Liver (tissue), 9 donors: ENCODE data around the gene TDRD7. TPM values are rescaled to one million over a fixed set of nuclear protein-coding genes. Genes with fewer than 3 reads are reported as not detected.

Source experiments
- DNase-seq: peaks from one replicate; pipeline ENCODE4 v3.0.0-alpha.2; 2017; ENCODE audit warnings: low spot score
- H3K27ac ChIP-seq, 2 donors: one replicate each; pipeline ENCODE4 v1.7.0; 2013; ENCODE audit warnings: inconsistent platforms in 2 of 2, low read length in 2 of 2, control low read depth in 1 of 2, low read depth in 1 of 2, mild to moderate bottlenecking in 1 of 2
- H3K27me3 ChIP-seq, 4 donors: one replicate each; pipeline versions ENCODE4 v1.6.1 to v1.7.0; 2013; ENCODE audit warnings: low read length in 3 of 4, inconsistent platforms in 1 of 4, mild to moderate bottlenecking in 1 of 4, moderate library complexity in 1 of 4; ENCODE audit not compliant: control insufficient read depth in 4 of 4, insufficient read depth in 4 of 4
- H3K36me3 ChIP-seq, 4 donors: one replicate each; pipeline versions ENCODE4 v1.6.1 to v1.7.0; 2013; ENCODE audit warnings: low read length in 3 of 4, mild to moderate bottlenecking in 3 of 4, low read depth in 1 of 4, moderate library complexity in 1 of 4; ENCODE audit not compliant: control insufficient read depth in 4 of 4, insufficient read depth in 3 of 4
- H3K4me1 ChIP-seq, 4 donors: one replicate each; pipeline versions ENCODE4 v1.6.1 to v1.7.0; 2013; ENCODE audit warnings: low read length in 3 of 4, mild to moderate bottlenecking in 3 of 4, moderate library complexity in 1 of 4; ENCODE audit not compliant: control insufficient read depth in 4 of 4, insufficient read depth in 4 of 4
- H3K4me3 ChIP-seq, 3 donors: one replicate each; pipeline versions ENCODE4 v1.6.1 to v1.7.0; 2013; ENCODE audit warnings: low read length in 3 of 3, control low read depth in 1 of 3, low read depth in 1 of 3, mild to moderate bottlenecking in 1 of 3
- H3K9ac ChIP-seq, 2 donors: one replicate each; pipeline ENCODE4 v1.7.0; 2013; ENCODE audit warnings: low read length in 2 of 2, mild to moderate bottlenecking in 2 of 2, moderate library complexity in 2 of 2, control low read depth in 1 of 2, low read depth in 1 of 2
- H3K9me3 ChIP-seq, 4 donors: one replicate each; pipeline versions ENCODE4 v1.6.1 to v1.7.0; 2013; ENCODE audit warnings: low read length in 3 of 4; ENCODE audit not compliant: control insufficient read depth in 4 of 4
- ATF3 ChIP-seq: IDR thresholded peaks from 2 replicates; pipeline ENCODE4 v1.6.1; 2016; ENCODE audit warnings: antibody characterized with exemption
- CTCF ChIP-seq: fragments of 150-350 bp; IDR thresholded peaks from 2 replicates; pipeline ENCODE4 v1.5.1; 2017; ENCODE audit warnings: improper control_type of control experiment, low read depth, low read length; ENCODE audit not compliant: missing input control
- EGR1 ChIP-seq, 2 donors: IDR thresholded peaks; 2 replicates each; pipeline ENCODE4 v1.6.1; 2016 to 2018; ENCODE audit warnings: antibody characterized with exemption in 2 of 2, low read depth in 2 of 2
- FOXA1 ChIP-seq: IDR thresholded peaks from 2 replicates; pipeline ENCODE4 v1.6.1; 2016; ENCODE audit warnings: antibody characterized with exemption
- FOXA2 ChIP-seq: IDR thresholded peaks from 2 replicates; pipeline ENCODE4 v1.6.1; 2016; ENCODE audit warnings: antibody characterized with exemption
- GABPA ChIP-seq, 2 donors: IDR thresholded peaks in 1 of 2; conservative IDR thresholded peaks in 1 of 2; 2 replicates each; pipeline ENCODE4 v1.6.1; 2016; ENCODE audit warnings: antibody characterized with exemption in 2 of 2, mild to moderate bottlenecking in 1 of 2, moderate library complexity in 1 of 2
- HNF4A ChIP-seq, 2 donors: conservative IDR thresholded peaks; 2 replicates each; pipeline ENCODE4 v1.6.1; 2016; ENCODE audit warnings: antibody characterized with exemption in 2 of 2, mild to moderate bottlenecking in 2 of 2
- HNF4G ChIP-seq: IDR thresholded peaks from 2 replicates; pipeline ENCODE4 v1.6.1; 2016; ENCODE audit warnings: antibody characterized with exemption
- JUND ChIP-seq, 2 donors: IDR thresholded peaks; 2 replicates each; pipeline ENCODE4 v1.6.1; 2016; ENCODE audit warnings: antibody characterized with exemption in 2 of 2
- MAX ChIP-seq: IDR thresholded peaks from 2 replicates; pipeline ENCODE4 v1.6.1; 2016; ENCODE audit warnings: antibody characterized with exemption
- NR2F2 ChIP-seq: IDR thresholded peaks from 2 replicates; pipeline ENCODE4 v1.6.1; 2016; ENCODE audit warnings: antibody characterized with exemption
- RAD21 ChIP-seq, 2 donors: IDR thresholded peaks; 2 replicates each; pipeline ENCODE4 v1.6.1; 2016; ENCODE audit warnings: antibody characterized with exemption in 2 of 2, mild to moderate bottlenecking in 2 of 2
- REST ChIP-seq: IDR thresholded peaks from 2 replicates; pipeline ENCODE4 v1.6.1; 2016; ENCODE audit warnings: antibody characterized with exemption, mild to moderate bottlenecking
- RXRA ChIP-seq, 2 donors: IDR thresholded peaks; 2 replicates each; pipeline ENCODE4 v1.6.1; 2017 to 2018; ENCODE audit warnings: antibody characterized with exemption in 2 of 2, mild to moderate bottlenecking in 1 of 2
- SP1 ChIP-seq: IDR thresholded peaks from 2 replicates; pipeline ENCODE4 v1.6.1; 2018; ENCODE audit warnings: antibody characterized with exemption, mild to moderate bottlenecking
- TAF1 ChIP-seq: conservative IDR thresholded peaks from 2 replicates; pipeline ENCODE4 v1.6.1; 2016; ENCODE audit warnings: antibody characterized with exemption, mild to moderate bottlenecking
- YY1 ChIP-seq: IDR thresholded peaks from 2 replicates; pipeline ENCODE4 v1.6.1; 2016; ENCODE audit warnings: antibody characterized with exemption, mild to moderate bottlenecking
- ZBTB33 ChIP-seq: IDR thresholded peaks from 2 replicates; pipeline ENCODE4 v1.6.1; 2016; ENCODE audit warnings: antibody characterized with exemption
- WGBS: extraction: QIAGEN DNeasy Blood & Tissue Kit; methylation state at CpG from one replicate; pipeline ENCODE4 v1.1.7; 2013; 5-methylcytosine and 5-hydroxymethylcytosine counted together
- polyA plus RNA-seq, 2 donors: library from polyadenylated mRNA; stranded (reverse) in 1 of 2; unstranded in 1 of 2; fragments of 200-250 nt in 1 of 2; fragments of >200 nt in 1 of 2; fragmentation: Nextera tagmentation in 1 of 2; extraction: Ambion mirVana in 1 of 2; gene quantifications; one replicate each; pipeline versions ENCODE4 v1.2.1 to v1.2.3, GENCODE V29; 2013 to 2015
- total RNA-seq, 2 donors: library from RNA; depleted of rRNA; stranded (reverse); fragments of >200 nt; gene quantifications; one replicate each; pipeline ENCODE4 v1.2.3, GENCODE V29; 2014
- donor health status: healthy.
- donor health status: healthy.
- donor health status: healthy.
- donor health status: healthy.
- donor health status: healthy.

The TDRD7 gene
- total and polyA plus RNA-seq, 4 donors: 3.6 to 6.9 (median 5.4) TPM

GRCh38 chr9:97362777-97363545 lies 48.9 kb upstream of the TDRD7 start:
- no peak overlapping the region for H3K4me3 ChIP-seq
- DNase-seq: no peak
- H3K9me3 ChIP-seq: no peaks in the 10 kb centered on the region
- no peak overlapping the region for H3K27ac ChIP-seq
- 94% methylated on average over 5 of the region's 5 CpGs for WGBS
- H3K27me3 ChIP-seq: no peaks in the 10 kb centered on the region
- H3K9ac ChIP-seq: no peak overlapping the region
- TF ChIP-seq HNF4G (no peak), NR2F2 (no peak), REST (no peak), MAX (no peak)
- H3K4me1 ChIP-seq: peaks cover 0 to 2% (median 0%) of the 10 kb centered on the region in 4 donors
- H3K36me3 ChIP-seq: no peaks in the 10 kb centered on the region

GRCh38 chr9:97363661-97364299 lies 48.1 kb upstream of the TDRD7 start:
- WGBS: 95% methylated on average over 11 of the region's 11 CpGs
- H3K36me3 ChIP-seq: no peaks in the 10 kb centered on the region

More at GRCh38 chr9:97363661-97364299, 48.1 kb upstream of the TDRD7 start:
- no peak overlapping the region for H3K27ac ChIP-seq
- peaks cover 0 to 2% (median 0%) of the 10 kb centered on the region in 4 donors for H3K4me1 ChIP-seq
- no peak overlapping the region for H3K9ac ChIP-seq
- no peak overlapping the region for H3K4me3 ChIP-seq
- TF ChIP-seq HNF4G: no peak
- no peak for TF ChIP-seq EGR1 (IDR thresholded peaks at IDR 0.05; ENCODE audit: low read depth in 2 of 2)
- no peak for TF ChIP-seq TAF1
- TF ChIP-seq MAX: no peak
- no peak for TF ChIP-seq REST
- TF ChIP-seq ATF3: no peak
- TF ChIP-seq CTCF: no peak
- no peak for TF ChIP-seq RXRA (IDR thresholded peaks at IDR 0.05)
- TF ChIP-seq NR2F2: no peak
- no peak for TF ChIP-seq FOXA2
- no peak for TF ChIP-seq YY1
- no peak for TF ChIP-seq FOXA1
- TF ChIP-seq HNF4A (conservative IDR thresholded peaks at IDR 0.05): no peak
- TF ChIP-seq SP1: no peak
- no peak for TF ChIP-seq JUND (IDR thresholded peaks at IDR 0.05)
- TF ChIP-seq RAD21 (IDR thresholded peaks at IDR 0.05): no peak
- TF ChIP-seq ZBTB33: no peak
- TF ChIP-seq GABPA (IDR thresholded peaks at IDR 0.05 in 1 of 2, conservative IDR thresholded peaks at IDR 0.05 in 1 of 2): no peak
- no peaks in the 10 kb centered on the region for H3K27me3 ChIP-seq
- no peaks in the 10 kb centered on the region for H3K9me3 ChIP-seq
- DNase-seq: no peak
